RWPE1 (cell line): Measurements from ENCODE around the gene MCRIP1.

ENCODE experiments used
- CTCF ChIA-PET: fragments of 350-600 bp; sonication (Branson Sonifier 250); formaldehyde crosslinking; extraction: SDS; loops from one replicate; lab custom pipeline; 2021; lab: Yijun Ruan, JAX
- POLR2A ChIA-PET: fragments of 400-600 bp; formaldehyde crosslinking; extraction: SDS; loops from one replicate; lab custom pipeline; 2020; ENCODE audit warnings: antibody characterized with exemption; ENCODE audit not compliant: low non-redundant PET; lab: Yijun Ruan, JAX
- DNase-seq: peaks from one replicate; pipeline ENCODE4 v3.0.0; 2012; ENCODE audit warnings: low spot score
- H3K27ac ChIP-seq: fragments of 450-650 bp; 2 replicates; pipeline ENCODE4 v1.5.1; 2017
- CTCF ChIP-seq: fragments of 450-650 bp; conservative IDR thresholded peaks from 2 replicates; pipeline ENCODE4 v1.5.1; 2017; ENCODE audit warnings: low read depth, mild to moderate bottlenecking

The MCRIP1 gene

DNA sequence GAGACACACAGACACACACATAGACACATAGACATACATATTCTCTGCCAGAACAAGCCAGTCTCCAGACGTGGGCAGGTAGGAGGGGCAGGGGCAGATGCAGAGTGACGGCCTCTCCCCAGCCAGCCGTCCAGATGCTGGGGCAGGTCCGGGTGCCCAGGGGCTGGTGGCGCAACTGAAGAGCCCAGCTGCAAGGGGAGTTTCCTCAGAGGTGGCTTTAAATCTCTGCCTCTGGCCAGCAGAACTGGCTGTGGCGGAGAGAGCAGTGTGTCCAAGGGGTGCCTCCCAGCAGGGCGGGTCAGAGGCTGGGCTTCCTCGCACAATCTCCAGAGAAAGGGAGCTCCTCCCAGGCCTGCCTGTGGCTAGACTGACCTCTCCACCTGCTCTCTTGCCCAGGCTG is 38.6 kb downstream of the MCRIP1 start:
- no peak for DNase-seq
- ChIA-PET POLR2A (no interaction called here), CTCF (interaction anchor here (0.6 kb wide), 1 partner anchor 40 kb away, joined by 3 read pairs; no protein-coding TSS in a partner anchor)
- TF ChIP-seq CTCF: no peak
- H3K27ac ChIP-seq: peak overlapping the region; percentile 52

- ChIA-PET POLR2A (no interaction called here), CTCF (no interaction called here)
- DNase-seq: no peak
Observed at GRCh38 chr17:81794074-81794476, 39.0 kb downstream of the MCRIP1 start.

DNA sequence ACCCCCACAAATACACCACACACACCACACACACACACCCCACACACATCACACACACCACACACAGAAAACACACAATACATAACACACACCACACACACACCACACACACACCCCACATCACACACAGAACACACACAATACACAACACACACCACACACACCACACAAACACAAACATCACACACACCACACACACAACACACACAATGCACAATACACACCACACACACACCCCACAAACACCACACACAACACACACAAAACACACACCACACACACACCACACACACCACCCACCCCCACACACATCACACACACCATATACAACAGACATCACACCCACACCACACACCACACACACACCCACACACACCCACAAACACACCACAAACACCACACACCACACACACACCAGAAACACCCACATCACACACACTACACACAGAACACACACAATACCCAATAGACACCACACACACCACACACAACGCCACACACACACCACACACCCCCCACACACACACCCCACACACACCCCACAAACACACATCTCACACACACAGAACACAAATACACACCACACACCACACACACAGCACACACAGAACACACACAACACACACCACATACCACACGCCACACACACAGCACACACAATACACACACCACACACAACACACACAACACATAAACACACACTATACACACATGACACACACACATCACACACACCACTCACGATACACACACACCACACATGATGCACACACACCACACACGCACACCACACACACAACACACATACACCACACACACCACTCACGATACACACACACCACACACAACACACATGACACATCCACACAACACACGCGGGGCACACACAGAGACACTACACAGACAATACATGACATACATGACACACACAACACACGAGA is 40.1 kb downstream of the MCRIP1 start:
- ChIA-PET CTCF (no interaction called here), POLR2A (no interaction called here)
- peak overlapping the region; percentile 15; the same call in 1 of the 2 replicates for H3K27ac ChIP-seq
- DNase-seq: no peak
- no peak for TF ChIP-seq CTCF

More at GRCh38 chr17:81794074-81794476, 39.0 kb downstream of the MCRIP1 start:
- TF ChIP-seq CTCF: no peak
- H3K27ac ChIP-seq: peak overlapping the region; percentile 52; the same call in 1 of the 2 replicates
